ENCODE data around the gene LYSMD2.

The LYSMD2 gene

GRCh38 chr15:51751697-51752683 is 14.5 kb upstream of the LYSMD2 start:
- peak; percentile 59 for DNase-seq (ENCODE audit: low spot score)

DNA sequence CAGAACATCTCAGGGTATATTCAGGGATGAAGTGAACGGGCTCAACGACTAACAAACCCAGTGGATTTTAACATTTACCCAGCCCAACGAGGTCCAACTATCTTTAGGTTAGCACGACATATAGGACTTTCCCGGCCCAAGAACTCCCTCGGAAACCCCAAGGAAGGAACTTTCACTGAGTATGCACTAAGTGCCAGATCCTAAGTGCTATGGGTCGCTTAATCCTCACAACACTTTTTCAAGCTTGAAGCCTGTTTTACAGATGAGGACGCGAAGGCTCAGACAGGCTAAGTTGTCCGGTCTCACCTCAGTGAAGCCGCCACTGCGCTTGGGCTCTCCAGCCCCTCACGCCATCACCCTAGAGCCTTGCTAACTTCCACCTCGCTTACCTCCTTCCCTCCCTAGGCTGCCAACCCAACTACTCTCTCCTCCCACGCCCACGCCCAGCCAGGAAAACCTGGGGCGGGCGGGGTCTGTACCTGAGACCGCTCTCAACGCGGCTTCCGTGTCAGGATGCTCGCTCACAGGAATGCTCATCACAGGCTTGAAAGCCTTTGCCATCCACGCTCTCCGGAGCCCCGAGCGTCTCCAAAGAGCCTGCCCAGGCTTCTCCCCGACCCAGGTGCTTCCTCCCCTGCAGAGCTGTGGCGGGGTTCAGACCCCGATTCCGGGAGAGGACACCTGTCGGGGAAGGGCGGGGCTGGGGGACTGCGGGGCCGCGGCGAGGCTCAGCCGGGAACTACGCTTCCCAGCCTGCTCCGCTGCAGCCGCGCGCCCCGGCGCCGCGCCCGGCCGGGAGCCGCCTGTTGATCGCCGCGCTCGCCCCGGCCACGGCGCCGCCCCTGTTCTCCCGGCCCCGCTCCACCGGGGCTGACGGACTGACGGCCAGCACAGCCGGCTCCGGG is 13.6 kb upstream of the LYSMD2 start, which contains the start of gene TMOD2:
Gene TMOD2 (plus strand): TSS at position 806 of the 905 bp plus-strand sequence. CDS start 14,845 bp downstream, outside the sequence.
- peak; percentile 83 for DNase-seq (ENCODE audit: low spot score)

DNA sequence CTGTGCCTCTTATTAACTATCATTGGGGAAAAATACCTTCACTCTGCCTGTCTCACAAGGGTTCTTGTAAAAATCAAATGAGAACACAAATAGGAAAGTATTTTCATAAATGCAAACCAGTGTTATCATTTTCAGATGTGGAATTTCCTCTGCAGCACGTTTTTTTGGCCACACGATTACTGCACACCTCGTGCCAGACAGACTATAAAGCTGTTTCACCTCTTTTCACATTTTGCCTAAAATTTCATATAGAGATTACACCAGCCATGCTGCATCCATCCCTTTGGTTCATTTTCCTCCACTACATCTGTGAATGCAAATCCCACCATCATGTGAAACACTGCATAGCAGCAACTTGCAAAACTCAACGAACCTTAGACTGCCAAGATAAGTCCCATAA is 12.7 kb upstream of the LYSMD2 start:
- DNase-seq (ENCODE audit: low spot score) = no peak

- no peak for DNase-seq (ENCODE audit: low spot score)
Observed at GRCh38 chr15:51749307-51749706, 11.9 kb upstream of the LYSMD2 start.

GRCh38 chr15:51739061-51739712 is 1.7 kb upstream of the LYSMD2 start:
- DNase-seq (ENCODE audit: low spot score) = no peak

DNA sequence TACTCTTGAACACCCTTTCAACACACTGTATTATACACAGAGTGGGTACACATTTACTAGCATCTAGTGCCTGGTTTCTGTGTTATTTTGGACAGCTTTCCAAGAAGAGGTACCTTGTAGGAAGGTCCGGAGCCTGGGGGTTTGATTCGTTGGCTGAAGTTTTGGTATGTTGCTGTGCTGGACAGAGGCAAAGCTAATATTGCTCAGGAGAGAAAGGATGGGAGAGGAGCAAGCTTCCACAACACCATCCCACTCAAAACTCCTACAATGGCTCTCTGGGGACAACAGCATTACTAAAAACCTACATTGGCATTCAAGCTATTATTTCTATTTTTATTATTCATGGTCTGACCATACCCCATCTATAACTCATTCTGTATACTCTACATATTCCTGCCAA is 1.1 kb upstream of the LYSMD2 start:
- DNase-seq (ENCODE audit: low spot score) = no peak

GRCh38 chr15:51736751-51737521 is 519 bp downstream of the LYSMD2 start:
- peak; percentile 58 for DNase-seq (ENCODE audit: low spot score)

GRCh38 chr15:51736069-51736468 is 1.4 kb downstream of the LYSMD2 start:
- DNase-seq (ENCODE audit: low spot score) = no peak

DNA sequence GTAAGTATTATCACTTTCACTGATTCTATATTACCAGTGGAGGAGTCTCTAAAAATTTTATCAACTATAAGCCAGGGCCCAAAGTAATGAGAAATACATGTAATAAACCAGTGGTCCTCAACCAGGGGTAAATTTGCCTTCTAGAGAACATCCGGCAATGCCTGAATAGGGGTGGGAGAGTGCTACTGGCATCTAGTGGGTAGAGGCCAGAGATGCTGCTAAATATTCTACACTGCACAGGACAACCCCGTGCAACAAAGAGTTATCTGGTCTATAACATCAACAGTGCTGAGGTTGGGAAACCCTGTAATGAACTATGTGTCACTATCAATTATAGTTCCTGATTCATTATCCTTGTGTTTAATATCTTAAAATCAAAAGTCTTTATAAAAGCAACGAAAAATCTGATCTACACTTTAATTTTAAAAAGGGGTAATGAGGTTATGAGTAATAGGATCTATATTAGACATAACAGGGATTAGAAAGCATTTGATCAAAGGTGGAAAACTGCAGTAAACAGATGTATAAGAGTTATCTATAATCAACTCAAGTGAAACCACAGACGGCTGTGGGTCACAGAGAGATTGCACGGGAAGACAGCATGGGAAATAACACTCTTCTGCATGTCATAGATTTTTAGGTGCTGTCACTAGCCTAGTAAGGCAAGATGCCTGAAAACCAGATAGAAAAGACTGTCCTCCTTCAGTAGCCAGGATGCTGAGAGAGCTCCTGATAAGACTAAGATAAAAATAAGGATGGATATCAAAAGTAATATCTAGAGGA is 2.0 kb downstream of the LYSMD2 start:
- DNase-seq (ENCODE audit: low spot score) = no peak

DNA sequence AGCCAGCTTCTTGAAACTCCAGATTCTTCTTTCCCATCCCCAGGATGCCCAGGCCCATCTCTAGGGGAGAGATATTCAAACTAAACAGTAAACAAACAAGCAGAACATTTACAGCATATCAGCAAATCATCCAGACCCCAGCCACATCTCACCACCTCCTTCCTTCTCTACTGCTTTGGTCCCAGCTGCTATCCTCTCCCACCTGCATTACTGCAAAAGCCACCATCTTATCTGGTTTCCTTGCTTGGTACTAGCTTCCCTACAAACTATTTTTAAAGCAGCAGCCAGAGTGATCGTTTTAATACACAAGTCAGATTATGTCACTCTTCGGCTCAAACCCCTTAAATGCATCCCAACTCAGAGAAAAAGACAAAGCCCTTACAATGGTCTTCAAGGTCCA is 4.8 kb downstream of the LYSMD2 start:
- no peak for DNase-seq (ENCODE audit: low spot score)

GRCh38 chr15:51731549-51732267 is 5.7 kb downstream of the LYSMD2 start:
- peak; percentile 47 for DNase-seq (ENCODE audit: low spot score)

GRCh38 chr15:51727141-51727897 is 10.1 kb downstream of the LYSMD2 start:
- DNase-seq (ENCODE audit: low spot score) = peak; percentile 35

- peak; percentile 84 for DNase-seq (ENCODE audit: low spot score)
Observed at GRCh38 chr15:51726302-51727073, 11.0 kb downstream of the LYSMD2 start.

GRCh38 chr15:51724673-51725072 is 12.8 kb downstream of the LYSMD2 start:
- DNase-seq (ENCODE audit: low spot score) = no peak

GRCh38 chr15:51724199-51724598 is 13.3 kb downstream of the LYSMD2 start:
- DNase-seq (ENCODE audit: low spot score) = no peak

DNA sequence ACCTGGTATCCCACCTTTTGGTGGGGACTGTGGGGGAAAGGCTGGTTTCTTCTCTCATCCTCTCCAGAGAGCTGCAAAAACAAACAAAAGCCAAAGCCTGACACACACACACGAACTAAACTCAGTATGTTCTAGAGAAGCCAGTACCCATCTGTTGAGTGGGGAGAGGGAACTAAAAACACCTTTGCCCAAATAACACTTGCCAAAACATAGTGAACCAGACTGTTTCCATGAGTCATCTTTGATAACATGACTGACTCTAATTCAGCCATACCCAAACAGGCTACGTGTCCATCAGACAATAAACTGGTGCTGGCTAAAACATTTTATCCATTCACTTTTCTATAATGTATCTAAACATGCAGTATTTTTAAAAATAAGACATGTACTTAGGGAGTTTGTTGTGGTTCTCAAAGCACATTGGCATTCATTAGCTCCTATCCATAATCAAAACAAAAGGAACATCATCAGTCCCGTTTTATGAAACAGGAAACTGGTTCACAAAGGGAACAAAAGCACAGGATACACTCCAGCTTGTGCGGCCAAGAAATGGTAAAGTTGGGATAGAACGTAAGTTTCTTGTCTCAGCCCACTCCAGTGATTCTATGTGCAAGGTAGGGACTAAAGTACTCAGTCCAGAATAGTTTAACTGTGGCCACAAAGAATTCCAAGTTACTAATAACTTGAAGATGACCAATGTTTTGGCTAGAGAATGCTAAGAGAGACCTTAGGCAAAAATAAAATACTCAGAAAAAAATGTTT is 16.1 kb downstream of the LYSMD2 start:
- DNase-seq (ENCODE audit: low spot score) = no peak

DNA sequence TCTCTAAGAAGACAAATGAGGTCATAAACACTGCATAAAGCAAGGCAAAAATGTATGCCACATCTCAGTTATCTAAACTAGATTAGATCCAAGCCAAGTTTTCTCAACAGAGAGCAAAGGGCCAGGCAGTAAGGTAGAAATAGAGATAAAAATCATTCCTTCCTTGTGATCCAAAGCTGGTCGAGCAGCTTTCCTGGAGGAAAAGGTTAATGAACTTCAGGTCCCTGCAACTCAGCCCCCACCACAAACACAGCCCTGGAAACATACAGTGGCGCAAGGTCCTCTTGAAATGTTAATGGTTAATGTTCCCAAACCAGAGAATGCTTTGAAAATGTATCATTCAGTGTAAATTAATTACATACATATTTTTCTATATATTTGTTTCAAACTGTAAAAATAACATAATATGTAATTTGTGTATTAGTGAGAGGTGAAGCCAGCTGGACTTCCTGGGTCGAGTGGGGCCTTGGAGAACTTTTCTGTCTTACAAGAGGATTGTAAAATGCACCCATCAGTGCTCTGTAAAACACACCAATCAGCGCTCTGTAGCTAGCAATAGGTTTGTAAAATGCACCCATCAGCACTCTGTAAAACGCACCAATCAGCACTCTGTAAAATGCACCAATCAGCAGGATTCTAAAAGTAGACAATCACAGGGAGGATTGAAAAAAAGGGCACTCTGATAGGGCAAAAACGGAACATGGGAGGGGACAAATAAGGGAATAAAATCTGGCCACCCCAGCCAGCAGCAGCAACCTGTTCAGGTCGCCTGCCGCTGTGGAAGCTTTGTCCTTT is 17.1 kb downstream of the LYSMD2 start:
- DNase-seq (ENCODE audit: low spot score) = no peak
